A549 (cell line): ENCODE measurements around the gene VPS13D. TPM values are rescaled to one million over a fixed set of nuclear protein-coding genes. Genes with fewer than 3 reads are reported as not detected.

Source experiments
- ATAC-seq, 2 experiments: fragments of 200-7000 bp in 1 of 2; fragments of >200 bp in 1 of 2; cut with Nextera tagmentation in 1 of 2; cut with Tn5 transposase in 1 of 2; 3 replicates each; pipeline versions ENCODE4 v1.8.0 to v1.9.1; 2018 to 2020; ENCODE audit warnings: mild to moderate bottlenecking in 1 of 2, moderate library complexity in 1 of 2
- CTCF ChIA-PET: fragments of 300-600 bp; sonication (Branson Sonifier 250); formaldehyde crosslinking; extraction: SDS; loops from one replicate; lab custom pipeline; 2021; ENCODE audit warnings: antibody characterized with exemption, inconsistent platforms; lab: Yijun Ruan, JAX
- POLR2A ChIA-PET: fragments of 350-600 bp; formaldehyde crosslinking; extraction: SDS; loops from one replicate; lab custom pipeline; 2021; ENCODE audit warnings: antibody characterized with exemption, inconsistent platforms; lab: Yijun Ruan, JAX
- DNase-seq, 2 experiments: peaks; one replicate each; pipeline versions ENCODE4 v3.0.0 to v3.0.0-alpha.2; 2011 to 2016; ENCODE audit warnings: low read depth in 1 of 2, low spot score in 1 of 2
- FAIRE-seq: peaks from 2 replicates; lab custom pipeline; 2011; peaks lifted over from hg19 to GRCh38; lab: Jason Lieb, UNC
- H3K27ac ChIP-seq, 2 experiments: fragments of >200 bp; sonication (Bioruptor Twin); formaldehyde crosslinking; 3 replicates each; pipeline ENCODE4 v1.5.1; 2016 to 2017
- H3K4me1 ChIP-seq: fragments of >200 bp; sonication (Bioruptor Twin); formaldehyde crosslinking; 3 replicates; pipeline ENCODE4 v1.6.1; 2016
- H3K4me2 ChIP-seq: fragments of >200 bp; sonication (Bioruptor Twin); formaldehyde crosslinking; 3 replicates; pipeline ENCODE4 v1.6.1; 2016
- H3K4me3 ChIP-seq: fragments of >200 bp; sonication (Bioruptor Twin); formaldehyde crosslinking; 3 replicates; pipeline ENCODE4 v1.5.1; 2016
- H3K9me3 ChIP-seq: fragments of >200 bp; sonication (Bioruptor Twin); formaldehyde crosslinking; 3 replicates; pipeline ENCODE4 v1.6.1; 2016
- BCL3 ChIP-seq: fragments of >200 bp; sonication (Bioruptor Twin); formaldehyde crosslinking; IDR thresholded peaks from 3 replicates; pipeline ENCODE4 v1.6.1; 2016
- CBX2 ChIP-seq: fragments of 200-600 bp; sonication (generic); IDR thresholded peaks from 2 replicates; pipeline ENCODE4 v1.6.1; 2016; ENCODE audit warnings: low read depth, mild to moderate bottlenecking, borderline replicate concordance
- CEBPB ChIP-seq, 2 experiments: fragments of >200 bp in 1 of 2; sonication (Bioruptor Twin) in 1 of 2; formaldehyde crosslinking in 1 of 2; IDR thresholded peaks; 2 replicates each; pipeline ENCODE4 v1.6.1; 2012 to 2016
- EP300 ChIP-seq, 2 experiments: fragments of >200 bp; sonication (Bioruptor Twin); formaldehyde crosslinking; IDR thresholded peaks; 2 replicates in 1 of 2; 3 replicates in 1 of 2; pipeline ENCODE4 v1.6.1; 2016 to 2017
- ESRRA ChIP-seq: fragments of 150-350 bp; IDR thresholded peaks from 2 replicates; pipeline ENCODE4 v1.6.1; 2014; ENCODE audit warnings: mild to moderate bottlenecking, low read length, borderline replicate concordance
- FOSL2 ChIP-seq, 2 experiments: fragments of 450-650 bp in 1 of 2; fragments of >200 bp in 1 of 2; sonication (Bioruptor Twin) in 1 of 2; formaldehyde crosslinking; IDR thresholded peaks; 2 replicates each; pipeline versions ENCODE4 v1.5.0 to v1.6.1; 2016 to 2020; ENCODE audit warnings: mild to moderate bottlenecking in 1 of 2, moderate library complexity in 1 of 2
- GATA3 ChIP-seq: IDR thresholded peaks from 2 replicates; pipeline ENCODE4 v1.6.1; 2012; ENCODE audit warnings: borderline replicate concordance
- HOXA7 ChIP-seq: fragments of 250-450 bp; sonication (Bioruptor Pico); IDR thresholded peaks from 2 replicates; pipeline ENCODE4 v1.5.0; 2020; ENCODE audit warnings: mild to moderate bottlenecking, moderate library complexity
- HOXB13 ChIP-seq: fragments of 250-450 bp; sonication (Bioruptor Pico); IDR thresholded peaks from 2 replicates; pipeline ENCODE4 v1.5.0; 2020; ENCODE audit warnings: low read depth, mild to moderate bottlenecking, moderate library complexity
- JUN ChIP-seq, 2 experiments: fragments of >200 bp; sonication (Bioruptor Twin); formaldehyde crosslinking; IDR thresholded peaks; 2 replicates in 1 of 2; 3 replicates in 1 of 2; pipeline ENCODE4 v1.6.1; 2016 to 2017
- JUNB ChIP-seq: fragments of >200 bp; sonication (Bioruptor Twin); formaldehyde crosslinking; IDR thresholded peaks from 2 replicates; pipeline ENCODE4 v1.6.1; 2016
- NPAS2 ChIP-seq: fragments of 250-450 bp; sonication (Bioruptor Pico); IDR thresholded peaks from 2 replicates; pipeline ENCODE4 v1.8.0; 2022; ENCODE audit warnings: mild to moderate bottlenecking, moderate library complexity, borderline replicate concordance
- PBX3 ChIP-seq: IDR thresholded peaks from 2 replicates; pipeline ENCODE4 v1.6.1; 2012
- POLR2A ChIP-seq: IDR thresholded peaks from 2 replicates; pipeline ENCODE4 v1.6.1; 2012; ENCODE audit warnings: mild to moderate bottlenecking, low read length
- RAD21 ChIP-seq, 2 experiments: fragments of >200 bp in 1 of 2; sonication (Bioruptor Twin) in 1 of 2; formaldehyde crosslinking in 1 of 2; IDR thresholded peaks in 1 of 2; conservative IDR thresholded peaks in 1 of 2; 2 replicates in 1 of 2; 3 replicates in 1 of 2; pipeline ENCODE4 v1.6.1; 2012 to 2018; ENCODE audit warnings: inconsistent platforms in 1 of 2
- RARB ChIP-seq: fragments of 250-450 bp; sonication (Bioruptor Pico); IDR thresholded peaks from 2 replicates; pipeline ENCODE4 v1.8.0; 2021; ENCODE audit warnings: mild to moderate bottlenecking, moderate library complexity
- RFX5 ChIP-seq: fragments of 450-650 bp; IDR thresholded peaks from 2 replicates; pipeline ENCODE4 v1.7.1; 2014; ENCODE audit warnings: antibody characterized with exemption, mild to moderate bottlenecking, moderate library complexity
- SMC3 ChIP-seq: fragments of >200 bp; sonication (Bioruptor Twin); formaldehyde crosslinking; IDR thresholded peaks from 3 replicates; pipeline ENCODE4 v1.6.1; 2018; ENCODE audit warnings: inconsistent platforms
- TFCP2L1 ChIP-seq: fragments of 250-450 bp; sonication (Bioruptor Pico); IDR thresholded peaks from 2 replicates; pipeline ENCODE4 v1.5.0; 2021; ENCODE audit warnings: mild to moderate bottlenecking
- ZNF302 ChIP-seq: fragments of 250-450 bp; sonication (Bioruptor Pico); IDR thresholded peaks from 2 replicates; pipeline ENCODE4 v1.9.0; 2021; ENCODE audit warnings: inconsistent platforms, mild to moderate bottlenecking, moderate library complexity
- WGBS: methylation state at CpG from one replicate; pipeline ENCODE4 v1.1.6; 2017; ENCODE audit errors: missing lambda C conversion rate; 5-methylcytosine and 5-hydroxymethylcytosine counted together
- polyA plus RNA-seq, 4 experiments: library from polyadenylated mRNA; depleted of rRNA in 3 of 4; stranded (reverse); fragments of >200 nt; fragmentation: RNase III in 1 of 4; extraction: RNeasy Plus Mini Kit Qiagen cat#74134 plus additional on column Dnase treatment in 1 of 4; gene quantifications; 2 replicates in 3 of 4; 3 replicates in 1 of 4; pipeline ENCODE4 v1.2.3, GENCODE V29; 2011 to 2017
- TF ChIP-seq, protein P1 (sequence below): IDR thresholded peaks from 2 replicates; pipeline ENCODE4 v1.6.1; 2012; ENCODE audit warnings: low read depth, borderline replicate concordance
- TF ChIP-seq, protein P2 (sequence below): fragments of 250-450 bp; sonication (Bioruptor Pico); IDR thresholded peaks from 2 replicates; pipeline ENCODE4 v1.5.0; 2020; ENCODE audit warnings: low read depth, mild to moderate bottlenecking, moderate library complexity
- TF ChIP-seq, protein P3 (sequence below): fragments of >200 bp; sonication (Bioruptor Twin); formaldehyde crosslinking; IDR thresholded peaks from 2 replicates; pipeline ENCODE4 v1.6.1; 2016
- TF ChIP-seq, protein P4 (sequence below): IDR thresholded peaks from 2 replicates; pipeline ENCODE4 v1.6.1; 2012

The VPS13D gene
- polyA plus RNA-seq, 2 of the 4 experiments (the other 2 are of a cell fraction), result 5.4 to 15.9 TPM

DNA sequence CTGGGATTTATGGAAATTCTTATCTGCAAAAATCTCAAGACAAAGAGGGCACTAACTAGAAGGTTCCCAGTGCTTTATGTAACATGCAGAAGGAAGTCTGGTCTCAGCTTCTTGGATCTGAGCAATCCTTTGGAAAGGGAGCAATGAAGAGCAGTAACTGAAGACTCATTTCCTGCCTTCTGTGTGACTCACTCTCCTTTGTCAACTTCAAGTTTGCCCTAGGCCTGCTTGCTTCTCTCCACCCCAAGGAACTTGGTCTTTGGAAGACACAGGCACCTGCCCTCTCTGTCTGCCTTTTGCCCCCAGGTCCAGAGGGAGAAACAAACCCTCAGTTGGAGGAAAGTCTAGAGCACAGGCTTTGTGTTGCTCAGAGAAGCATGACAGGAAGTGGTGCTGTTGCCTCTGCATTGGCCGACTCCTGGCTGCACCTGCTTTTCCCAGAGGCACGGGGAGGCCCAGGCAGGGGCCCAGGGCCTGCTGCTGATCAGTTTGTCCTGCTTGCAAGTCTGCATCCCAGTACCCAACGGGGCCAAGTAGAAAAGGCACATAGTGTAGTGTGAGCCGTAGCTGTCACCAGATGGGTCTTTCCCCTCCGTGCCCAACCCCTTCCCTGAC, 251.0 kb downstream of the VPS13D start:
- peak; percentile 54 for FAIRE-seq
- 54% methylated on average over 4 of the region's 5 CpGs for WGBS
- Histone ChIP-seq H3K27ac (peak overlapping the region; percentile 92 to 93), H3K4me2 (peak overlapping the region; percentile 72), H3K4me1 (peaks cover 73% of the 10 kb centered on the region), H3K9me3 (no peaks in the 10 kb centered on the region), H3K4me3 (no peak overlapping the region)
- ATAC-seq, result peak; percentile 59 to 61
- ChIA-PET CTCF (interaction anchor here (1.4 kb wide), 1 partner anchor 140 kb away, joined by 3 read pairs; no protein-coding TSS in a partner anchor), POLR2A (interaction anchor here (0.6 to 4.0 kb wide), 3 partner anchors 115 to 138 kb away, joined by 7 to 45 read pairs (median 8); partner anchors contain the start of gene DHRS3)
- DNase-seq, result peak; percentile 71 to 89
- TF ChIP-seq JUNB (peak; percentile 73; the same call in 1 of the 2 replicates), ESRRA (0 out of 2 replicates have a peak, but pooled peaks have one; percentile 25), BCL3 (no peak), TFCP2L1 (CRISPR knock-in tag) (no peak), EP300 (IDR thresholded peaks at IDR 0.05) (peak; percentile 45 to 79; a peak in 3 of 5 replicates), HOXA7 (no peak), PBX3 (no peak), GATA3 (peak; percentile 77; the same call in 1 of the 2 replicates), RFX5 (no peak), FOSL2 (IDR thresholded peaks at IDR 0.05) (peak; percentile 85), FOSL2 (CRISPR knock-in tag; IDR thresholded peaks at IDR 0.05) (peak; percentile 88), POLR2A (no peak), CEBPB (IDR thresholded peaks at IDR 0.05) (peak; percentile 34 to 63; a peak in 3 of 4 replicates), SMC3 (peak; percentile 28; the same call in 1 of the 3 replicates), JUN (IDR thresholded peaks at IDR 0.05) (peak; percentile 51 to 66; a peak in 4 of 5 replicates), RAD21 (conservative IDR thresholded peaks at IDR 0.05 in 1 of 2, IDR thresholded peaks at IDR 0.05 in 1 of 2) (peak; percentile 24 to 35; a peak in 2 of 5 replicates), HOXB13 (CRISPR knock-in tag) (peak; percentile 70; the same call in 1 of the 2 replicates), RARB (CRISPR knock-in tag) (no peak), NPAS2 (no peak), ZNF302 (0 out of 2 replicates have a peak, but pooled peaks have one; percentile 43)
- TF ChIP-seq, protein P1, sequence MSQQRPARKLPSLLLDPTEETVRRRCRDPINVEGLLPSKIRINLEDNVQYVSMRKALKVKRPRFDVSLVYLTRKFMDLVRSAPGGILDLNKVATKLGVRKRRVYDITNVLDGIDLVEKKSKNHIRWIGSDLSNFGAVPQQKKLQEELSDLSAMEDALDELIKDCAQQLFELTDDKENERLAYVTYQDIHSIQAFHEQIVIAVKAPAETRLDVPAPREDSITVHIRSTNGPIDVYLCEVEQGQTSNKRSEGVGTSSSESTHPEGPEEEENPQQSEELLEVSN, result 0 out of 2 replicates have a peak, but pooled peaks have one; percentile 38
- TF ChIP-seq, protein P2, sequence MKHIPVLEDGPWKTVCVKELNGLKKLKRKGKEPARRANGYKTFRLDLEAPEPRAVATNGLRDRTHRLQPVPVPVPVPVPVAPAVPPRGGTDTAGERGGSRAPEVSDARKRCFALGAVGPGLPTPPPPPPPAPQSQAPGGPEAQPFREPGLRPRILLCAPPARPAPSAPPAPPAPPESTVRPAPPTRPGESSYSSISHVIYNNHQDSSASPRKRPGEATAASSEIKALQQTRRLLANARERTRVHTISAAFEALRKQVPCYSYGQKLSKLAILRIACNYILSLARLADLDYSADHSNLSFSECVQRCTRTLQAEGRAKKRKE (CRISPR knock-in tag), result peak; percentile 30; the same call in 1 of the 2 replicates
- TF ChIP-seq, protein P3, sequence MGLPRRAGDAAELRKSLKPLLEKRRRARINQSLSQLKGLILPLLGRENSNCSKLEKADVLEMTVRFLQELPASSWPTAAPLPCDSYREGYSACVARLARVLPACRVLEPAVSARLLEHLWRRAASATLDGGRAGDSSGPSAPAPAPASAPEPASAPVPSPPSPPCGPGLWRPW, result no peak
- TF ChIP-seq, protein P4, sequence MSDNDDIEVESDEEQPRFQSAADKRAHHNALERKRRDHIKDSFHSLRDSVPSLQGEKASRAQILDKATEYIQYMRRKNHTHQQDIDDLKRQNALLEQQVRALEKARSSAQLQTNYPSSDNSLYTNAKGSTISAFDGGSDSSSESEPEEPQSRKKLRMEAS, result peak; percentile 80

DNA sequence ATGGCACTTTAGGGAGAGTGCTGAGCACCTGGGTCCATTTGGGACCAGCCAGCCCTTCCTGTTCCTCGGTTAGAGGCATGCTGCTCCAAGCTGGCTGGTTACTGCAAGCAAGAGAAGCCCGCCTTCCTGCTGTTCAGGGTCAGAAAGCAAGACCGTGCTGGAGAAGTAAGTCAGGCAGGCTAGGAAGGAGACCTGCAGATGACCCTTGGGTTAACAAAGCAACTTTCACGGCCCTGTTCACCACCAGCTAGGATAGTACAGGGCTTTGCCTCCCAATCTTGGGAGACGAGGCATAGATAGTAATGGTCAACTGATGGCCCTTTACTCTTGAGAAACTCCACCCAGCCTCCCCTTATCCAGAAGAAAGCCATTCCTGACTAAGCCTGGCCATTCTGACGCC, 252.1 kb downstream of the VPS13D start:
- peak overlapping the region; percentile 72; the same call in 1 of the 3 replicates for H3K4me2 ChIP-seq
- ChIA-PET POLR2A (no interaction called here), CTCF (no interaction called here)
- no peak for ATAC-seq
- peaks cover 75% of the 10 kb centered on the region for H3K4me1 ChIP-seq
- no peak for FAIRE-seq
- peak overlapping the region; percentile 92 to 93 for H3K27ac ChIP-seq
- no peak for TF ChIP-seq CBX2
- no peak overlapping the region for H3K4me3 ChIP-seq
- H3K9me3 ChIP-seq, result no peaks in the 10 kb centered on the region
- 95% methylated on average over 3 of the region's 6 CpGs for WGBS
- no peak for DNase-seq
